SW480 (cell line): ENCODE results near the gene MRGPRE.

ENCODE experiments used
- DNase-seq: peaks from one replicate; pipeline ENCODE4 v3.0.0-alpha.2; 2016; ENCODE audit warnings: low spot score

MRGPRE gene

DNA sequence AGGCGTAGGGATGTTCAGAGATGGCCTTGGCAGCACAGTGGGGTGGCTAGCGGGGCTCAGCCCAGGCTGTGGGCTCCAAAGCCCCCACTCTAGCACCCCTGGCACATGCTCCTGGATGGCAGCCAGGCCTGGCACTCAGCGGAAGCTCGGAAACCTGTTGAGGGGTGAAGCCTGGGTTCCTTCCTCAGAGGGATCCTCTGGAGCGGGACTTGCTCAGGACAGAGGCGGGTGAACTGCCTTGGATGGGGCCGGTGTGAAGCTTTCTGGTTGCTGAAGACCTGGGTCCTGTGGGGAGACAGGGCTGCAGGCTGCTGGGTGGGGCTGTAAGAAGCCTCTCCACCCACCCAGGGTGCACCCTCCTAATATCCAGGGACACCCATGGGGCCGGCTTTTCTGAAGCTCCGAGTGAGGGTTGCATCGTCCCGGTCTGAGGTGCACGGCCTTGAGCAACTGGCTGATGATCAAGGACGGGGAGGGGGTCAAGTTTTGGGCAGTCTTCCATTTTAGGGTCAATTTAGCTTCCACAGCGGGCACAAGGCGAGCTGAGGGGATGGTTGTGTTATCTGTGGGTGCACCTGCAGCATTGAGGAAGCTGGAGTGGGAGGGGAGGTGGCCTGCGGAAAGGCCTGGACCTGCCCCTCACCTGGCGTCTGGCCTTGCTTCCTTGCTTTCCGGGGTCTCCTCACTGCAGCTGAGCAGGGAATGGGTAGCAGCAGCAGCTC lies 5.2 kb downstream of the MRGPRE start:
- no peak for DNase-seq

GRCh38 chr11:3225826-3226750 lies 6.1 kb downstream of the MRGPRE start:
- no peak for DNase-seq

- no peak for DNase-seq
Measured at GRCh38 chr11:3225159-3225758, 7.0 kb downstream of the MRGPRE start.

DNA sequence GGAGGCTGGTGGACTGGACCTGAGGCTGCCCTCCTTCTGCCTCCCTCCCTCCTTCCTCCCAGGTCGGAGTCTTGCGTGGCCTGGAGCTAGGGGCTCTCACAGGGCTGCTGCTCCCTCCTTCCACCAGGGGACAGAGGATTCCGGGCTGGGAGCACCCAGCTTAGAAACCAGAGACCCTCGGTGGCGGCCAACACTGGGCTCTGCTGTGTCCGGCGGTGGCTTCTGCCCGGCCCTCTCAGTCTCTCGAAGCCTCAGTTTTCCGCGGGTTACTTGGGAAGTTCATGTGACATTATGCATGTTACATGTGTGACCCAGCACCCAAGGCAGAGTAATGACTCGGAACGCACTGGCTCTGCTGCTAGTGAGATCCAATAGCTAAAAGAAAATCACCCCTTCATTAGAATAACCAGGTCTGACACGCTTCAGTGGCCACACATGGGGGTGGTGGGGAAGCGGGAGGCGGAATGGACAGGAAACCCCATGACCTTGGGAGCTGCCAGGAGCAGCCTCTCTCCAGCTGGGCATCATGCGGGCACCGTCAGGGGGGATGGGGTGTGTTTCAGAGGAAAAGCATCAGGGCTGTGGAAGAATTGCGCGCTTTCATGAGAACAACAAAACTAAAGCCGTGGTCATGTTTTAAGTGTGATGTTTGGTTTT lies 7.7 kb downstream of the MRGPRE start:
- DNase-seq: no peak

GRCh38 chr11:3223932-3224381 lies 8.3 kb downstream of the MRGPRE start:
- DNase-seq: no peak

- peak; percentile 46 for DNase-seq
Measured at GRCh38 chr11:3222941-3223915, 9.0 kb downstream of the MRGPRE start.

DNA sequence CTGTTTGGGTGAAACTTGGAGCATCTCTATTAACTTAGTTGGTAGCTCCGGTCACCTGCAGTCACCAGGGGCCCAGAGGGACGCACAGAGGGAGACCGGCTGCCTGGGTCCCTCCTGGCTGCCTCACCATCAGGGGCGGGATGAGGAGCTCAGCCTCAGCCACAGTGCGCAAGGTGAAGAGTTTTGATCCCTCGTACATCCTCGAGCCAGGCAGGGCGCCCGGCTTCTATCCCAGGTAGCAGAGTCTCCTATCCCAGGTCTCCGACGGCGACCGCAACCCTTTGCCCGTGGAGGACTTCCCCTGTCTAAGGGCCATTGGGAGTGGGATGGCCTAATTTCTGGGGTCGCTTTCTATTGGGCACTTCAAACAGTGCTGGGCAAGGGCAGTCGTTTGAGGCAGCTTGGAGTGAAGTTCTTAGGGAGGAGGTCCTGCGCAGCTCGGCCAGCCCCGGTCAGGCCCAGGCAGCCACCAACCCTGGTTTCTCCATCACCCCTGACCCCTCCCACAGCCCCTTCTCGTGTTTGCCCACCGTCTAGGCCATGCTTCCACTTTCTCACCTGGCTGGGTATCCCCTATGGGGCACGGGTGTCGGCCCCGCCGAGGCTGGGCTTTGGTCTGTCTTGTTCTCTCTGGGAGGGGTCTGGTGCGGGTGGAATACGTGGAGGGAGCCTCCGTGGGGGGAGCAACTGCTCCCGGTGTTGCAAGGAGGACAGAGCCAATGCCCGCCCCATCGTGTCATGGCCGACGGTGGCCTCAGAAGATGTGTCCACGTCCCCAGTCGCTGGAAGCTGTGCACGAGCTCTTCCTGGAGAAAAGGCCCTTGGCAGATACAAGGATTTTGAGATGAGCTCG lies 10.0 kb downstream of the MRGPRE start:
- DNase-seq: no peak

- no peak for DNase-seq
Measured at GRCh38 chr11:3221408-3222002, 10.7 kb downstream of the MRGPRE start.

- DNase-seq: peak; percentile 28
Measured at GRCh38 chr11:3220521-3221407, 11.5 kb downstream of the MRGPRE start.

- DNase-seq: no peak
Measured at GRCh38 chr11:3220101-3220500, 12.1 kb downstream of the MRGPRE start.

DNA sequence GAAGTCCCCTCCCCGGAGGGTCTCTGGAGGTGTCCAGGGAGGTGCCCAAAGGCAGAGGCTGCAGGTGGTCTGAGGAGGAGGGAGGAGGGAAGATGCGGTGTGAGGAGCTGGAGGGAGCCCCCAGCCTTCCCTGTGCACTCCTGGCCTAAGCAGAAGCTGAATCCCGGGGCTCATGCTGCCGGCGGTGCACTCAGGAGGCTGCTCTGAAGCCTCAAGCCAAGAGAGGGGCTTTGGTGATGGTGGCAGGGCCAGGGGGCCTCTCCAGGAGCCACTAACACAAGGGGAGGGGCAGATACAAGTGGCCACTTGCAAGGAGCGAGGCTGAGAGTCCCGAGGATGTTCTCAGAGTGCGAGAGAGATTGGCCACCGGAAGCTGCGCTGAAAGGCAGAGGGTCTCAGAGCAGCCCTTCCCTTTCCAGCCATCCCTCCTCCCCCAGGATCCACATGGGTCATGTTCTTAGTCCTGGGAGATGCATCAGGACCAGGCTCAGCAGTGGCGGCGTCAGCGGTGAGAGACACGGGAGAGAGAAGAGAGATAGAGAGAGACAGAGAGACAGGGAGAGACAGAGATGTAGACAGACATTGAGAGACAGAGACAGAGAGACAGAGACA lies 12.8 kb downstream of the MRGPRE start:
- no peak for DNase-seq

GRCh38 chr11:3218483-3219280 lies 13.5 kb downstream of the MRGPRE start, which contains the start of gene MRGPRG:
MRGPRG (minus strand) TSS chr11:3218813; CDS start chr11:3218813, 0 bp downstream.
- no peak for DNase-seq

- no peak for DNase-seq
Measured at GRCh38 chr11:3217818-3218482, 14.3 kb downstream of the MRGPRE start.

DNA sequence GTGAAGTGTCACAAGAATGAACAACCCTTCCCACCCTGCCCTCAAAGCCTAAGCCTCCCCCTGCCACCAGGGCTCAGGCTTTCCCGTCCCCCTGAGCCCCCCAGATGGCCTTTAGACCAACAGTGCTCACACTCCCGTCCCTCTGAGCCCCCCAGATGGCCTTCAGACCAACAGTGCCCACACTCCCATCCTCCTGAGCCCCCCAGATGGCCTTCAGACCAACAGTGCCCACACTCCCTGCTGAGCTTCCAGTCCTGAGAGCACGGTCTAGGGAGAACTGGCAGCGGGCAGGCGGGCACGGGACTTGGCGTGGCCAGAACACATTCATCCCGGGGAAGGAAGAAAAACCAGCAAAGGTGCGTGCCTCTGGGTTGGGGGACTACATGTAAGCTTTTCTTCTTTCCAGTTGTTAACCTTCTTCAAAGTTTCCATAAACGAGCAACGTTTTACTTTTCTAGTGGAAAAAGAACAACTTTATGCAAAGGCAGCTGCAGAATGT lies 16.1 kb downstream of the MRGPRE start:
- no peak for DNase-seq

DNA sequence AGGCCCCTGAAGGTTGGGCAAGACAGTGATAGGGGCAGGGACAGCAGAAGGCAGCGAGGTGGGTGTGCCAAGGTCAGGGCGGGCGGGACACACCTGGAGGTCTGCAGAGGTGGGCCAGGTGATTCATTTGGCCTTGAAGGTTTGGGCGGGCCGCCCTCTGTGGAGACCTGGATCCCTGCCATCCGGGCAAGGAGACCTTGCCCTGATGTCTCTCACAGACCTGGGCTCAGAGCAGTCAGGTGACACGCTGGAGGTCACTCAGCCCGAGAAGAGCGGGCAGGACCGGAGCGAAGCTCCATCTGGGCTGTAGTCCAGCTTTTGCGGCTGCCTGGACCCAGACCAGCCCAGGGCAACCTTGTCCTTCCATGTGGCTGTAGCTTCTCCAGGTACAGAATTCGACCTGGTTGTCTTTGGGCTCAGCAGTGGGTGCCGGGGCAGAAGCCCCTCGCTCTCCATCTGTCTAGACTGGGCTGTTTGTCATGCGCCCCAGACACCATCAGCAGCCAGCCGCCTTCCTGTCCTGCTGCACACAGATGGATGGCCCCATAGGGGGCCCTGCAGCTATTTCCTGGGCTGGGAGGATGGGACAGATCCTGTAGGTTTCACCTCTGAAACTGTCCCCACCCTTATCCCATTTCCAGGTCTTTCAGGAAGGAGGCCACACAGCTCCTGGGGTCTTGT lies 16.7 kb downstream of the MRGPRE start:
- no peak for DNase-seq

DNA sequence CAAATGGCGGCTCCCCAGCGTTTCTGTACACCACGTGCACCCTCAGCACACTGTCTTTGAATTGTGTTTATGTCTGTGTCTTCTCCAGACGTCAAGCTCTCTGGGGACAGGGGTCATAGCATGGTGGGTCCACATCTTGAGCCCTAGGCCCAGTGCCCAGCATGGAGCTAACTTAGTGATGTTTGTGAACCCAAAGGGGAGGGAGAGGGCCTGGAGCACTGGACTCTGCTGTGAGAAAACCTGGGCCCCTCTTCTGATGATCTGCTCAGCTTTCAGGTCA lies 17.9 kb downstream of the MRGPRE start:
- no peak for DNase-seq
